WTC11 (cell line): ENCODE results near the gene PLA2G2D. TPM values are rescaled to one million over a fixed set of nuclear protein-coding genes. Genes with fewer than 3 reads are reported as not detected.

Experiments used
- ATF2 ChIP-seq: sonication (generic); formaldehyde crosslinking; IDR thresholded peaks from 2 replicates; pipeline ENCODE4 v1.8.1; 2022; ENCODE audit warnings: low read depth, missing genetic modification reagents, borderline replicate concordance
- ATF3 ChIP-seq: sonication (generic); formaldehyde crosslinking; conservative IDR thresholded peaks from 2 replicates; pipeline ENCODE4 v1.8.1; 2022; ENCODE audit warnings: mild to moderate bottlenecking, missing genetic modification reagents
- CTCF ChIP-seq: fragments of 200-600 bp; IDR thresholded peaks from 2 replicates; pipeline ENCODE4 v1.8.0; 2022; ENCODE audit warnings: antibody characterized with exemption
- E2F1 ChIP-seq: sonication (generic); formaldehyde crosslinking; IDR thresholded peaks from 2 replicates; pipeline ENCODE4 v1.8.0; 2022; ENCODE audit warnings: mild to moderate bottlenecking, missing genetic modification reagents
- ELF4 ChIP-seq: sonication (generic); formaldehyde crosslinking; IDR thresholded peaks from 2 replicates; pipeline ENCODE4 v1.8.1; 2022; ENCODE audit warnings: low read depth, mild to moderate bottlenecking, moderate library complexity, missing genetic modification reagents
- EMX1 ChIP-seq: fragments of 250-450 bp; sonication (Bioruptor Pico); IDR thresholded peaks from 2 replicates; pipeline ENCODE4 v1.8.0; 2021; ENCODE audit warnings: mild to moderate bottlenecking
- FOXP4 ChIP-seq: sonication (generic); formaldehyde crosslinking; IDR thresholded peaks from 2 replicates; pipeline ENCODE4 v1.8.0; 2022; ENCODE audit warnings: mild to moderate bottlenecking, missing genetic modification reagents
- MXD4 ChIP-seq: fragments of 250-450 bp; sonication (Bioruptor Pico); IDR thresholded peaks from 2 replicates; pipeline ENCODE4 v1.8.0; 2021; ENCODE audit warnings: mild to moderate bottlenecking, moderate library complexity, borderline replicate concordance
- NFYB ChIP-seq: sonication (generic); formaldehyde crosslinking; conservative IDR thresholded peaks from 2 replicates; pipeline ENCODE4 v1.8.0; 2022; ENCODE audit warnings: low read depth, missing genetic modification reagents
- PREB ChIP-seq: sonication (generic); formaldehyde crosslinking; IDR thresholded peaks from 2 replicates; pipeline ENCODE4 v1.8.1; 2022; ENCODE audit warnings: mild to moderate bottlenecking, missing genetic modification reagents, moderate library complexity, borderline replicate concordance
- TP53 ChIP-seq: sonication (generic); formaldehyde crosslinking; IDR thresholded peaks from 2 replicates; pipeline ENCODE4 v1.8.1; 2023; ENCODE audit warnings: mild to moderate bottlenecking, missing genetic modification reagents
- USF2 ChIP-seq: sonication (generic); formaldehyde crosslinking; IDR thresholded peaks from 2 replicates; pipeline ENCODE4 v1.8.1; 2023; ENCODE audit warnings: mild to moderate bottlenecking, missing genetic modification reagents, moderate library complexity
- ZNF219 ChIP-seq: sonication (generic); formaldehyde crosslinking; IDR thresholded peaks from 2 replicates; pipeline ENCODE4 v1.8.0; 2023; ENCODE audit warnings: missing genetic modification reagents, mild to moderate bottlenecking, borderline replicate concordance
- ZNF281 ChIP-seq: sonication (generic); formaldehyde crosslinking; IDR thresholded peaks from 2 replicates; pipeline ENCODE4 v1.8.0; 2023; ENCODE audit warnings: mild to moderate bottlenecking, missing genetic modification reagents
- total RNA-seq: library from RNA; stranded (reverse); gene quantifications from 3 replicates; pipeline ENCODE4 v1.2.3, GENCODE V29; 2021

PLA2G2D gene
- total RNA-seq, 1 experiment from 2014 or later: not detected

- TF ChIP-seq PREB (CRISPR knock-in tag): no peak
- TF ChIP-seq TP53 (CRISPR knock-in tag): no peak
- TF ChIP-seq NFYB (CRISPR knock-in tag): no peak
- TF ChIP-seq EMX1 (CRISPR knock-in tag): no peak
- TF ChIP-seq ATF2 (CRISPR knock-in tag): no peak
- no peak for TF ChIP-seq FOXP4 (CRISPR knock-in tag)
- no peak for TF ChIP-seq ELF4 (CRISPR knock-in tag)
- TF ChIP-seq E2F1: no peak
- TF ChIP-seq CTCF: no peak
- TF ChIP-seq ATF3: no peak
- no peak for TF ChIP-seq USF2 (CRISPR knock-in tag)
- no peak for TF ChIP-seq ZNF281
- no peak for TF ChIP-seq ZNF219
- TF ChIP-seq MXD4 (CRISPR knock-in tag): no peak
Measured at GRCh38 chr1:20150326-20150705, 31.0 kb upstream of the PLA2G2D start (continued).
